WTC11 (cell line): ENCODE data around the gene DAPK1. TPM values are rescaled to one million over a fixed set of nuclear protein-coding genes. Genes with fewer than 3 reads are reported as not detected.

Experiments used
- ATAC-seq: fragments of 200-7000 bp; cut with Tn5 transposase; 2 replicates; pipeline ENCODE4 v1.10.0; 2021; ENCODE audit warnings: mild to moderate bottlenecking, moderate library complexity
- CTCF ChIA-PET: fragments of 300-600 bp; sonication (Branson Sonifier 250); formaldehyde crosslinking; loops from one replicate; lab custom pipeline; 2021; ENCODE audit warnings: antibody characterized with exemption; lab: Charles Lee
- POLR2A ChIA-PET: fragments of 350-600 bp; sonication (Branson Sonifier 250); formaldehyde crosslinking; loops from one replicate; lab custom pipeline; 2021; ENCODE audit warnings: antibody characterized with exemption; lab: Charles Lee
- DNase-seq: peaks from one replicate; pipeline ENCODE4 v3.0.0; 2021; ENCODE audit warnings: low spot score
- H3K27ac Mint-ChIP-seq: 2 replicates; pipeline ENCODE4 v1.8.0; 2021; ENCODE audit warnings: mixed read lengths
- H3K27me3 Mint-ChIP-seq: 2 replicates; pipeline ENCODE4 v1.8.0; 2021; ENCODE audit warnings: low read depth, mild to moderate bottlenecking, moderate library complexity, mixed read lengths
- H3K36me3 Mint-ChIP-seq: 2 replicates; pipeline ENCODE4 v1.8.0; 2021; ENCODE audit warnings: mixed read lengths
- H3K4me1 Mint-ChIP-seq: 2 replicates; pipeline ENCODE4 v1.8.0; 2022; ENCODE audit warnings: mixed read lengths
- H3K4me3 Mint-ChIP-seq: 2 replicates; pipeline ENCODE4 v1.8.0; 2021; ENCODE audit warnings: mild to moderate bottlenecking, moderate library complexity, mixed read lengths
- H3K9me3 Mint-ChIP-seq: 2 replicates; pipeline ENCODE4 v1.8.0; 2021; ENCODE audit warnings: mixed read lengths
- ATF1 ChIP-seq: sonication (generic); formaldehyde crosslinking; IDR thresholded peaks from 2 replicates; pipeline ENCODE4 v1.8.1; 2023; ENCODE audit warnings: mild to moderate bottlenecking, moderate library complexity, missing genetic modification reagents
- IRF2 ChIP-seq: sonication (generic); formaldehyde crosslinking; IDR thresholded peaks from 2 replicates; pipeline ENCODE4 v1.8.0; 2022; ENCODE audit warnings: low read depth, missing genetic modification reagents, borderline replicate concordance
- JAZF1 ChIP-seq: fragments of 250-450 bp; sonication (Bioruptor Pico); IDR thresholded peaks from 2 replicates; pipeline ENCODE4 v1.9.0; 2021; ENCODE audit warnings: moderate library complexity, mild to moderate bottlenecking, inconsistent platforms
- NR1H2 ChIP-seq: sonication (generic); formaldehyde crosslinking; IDR thresholded peaks from 2 replicates; pipeline ENCODE4 v1.9.0; 2021; ENCODE audit warnings: mild to moderate bottlenecking, moderate library complexity, missing genetic modification reagents
- SOX15 ChIP-seq: fragments of 250-450 bp; sonication (Bioruptor Pico); IDR thresholded peaks from 2 replicates; pipeline ENCODE4 v1.9.0; 2021; ENCODE audit warnings: mild to moderate bottlenecking
- total RNA-seq: library from RNA; stranded (reverse); gene quantifications from 3 replicates; pipeline ENCODE4 v1.2.3, GENCODE V29; 2021
- TF ChIP-seq, protein P1 (sequence below): sonication (generic); formaldehyde crosslinking; IDR thresholded peaks from 2 replicates; pipeline ENCODE4 v1.8.1; 2023; ENCODE audit warnings: mild to moderate bottlenecking, missing genetic modification reagents, moderate library complexity
- TF ChIP-seq, protein P2 (sequence below): sonication (generic); formaldehyde crosslinking; IDR thresholded peaks from 2 replicates; pipeline ENCODE4 v1.8.0; 2023; ENCODE audit warnings: missing genetic modification reagents, mild to moderate bottlenecking, borderline replicate concordance
- TF ChIP-seq, protein P3 (sequence below): sonication (generic); formaldehyde crosslinking; IDR thresholded peaks from 2 replicates; pipeline ENCODE4 v1.8.1; 2023; ENCODE audit warnings: mild to moderate bottlenecking, missing genetic modification reagents
- TF ChIP-seq, protein P4 (sequence below): fragments of 250-450 bp; sonication (Bioruptor Pico); IDR thresholded peaks from 2 replicates; pipeline ENCODE4 v2.1.2; 2022; ENCODE audit warnings: mild to moderate bottlenecking, moderate library complexity
- TF ChIP-seq, protein P5 (sequence below): sonication (generic); formaldehyde crosslinking; IDR thresholded peaks from 2 replicates; pipeline ENCODE4 v1.8.1; 2022; ENCODE audit warnings: mild to moderate bottlenecking, missing genetic modification reagents, moderate library complexity, borderline replicate concordance
- TF ChIP-seq, protein P6 (sequence below): sonication (generic); formaldehyde crosslinking; IDR thresholded peaks from 2 replicates; pipeline ENCODE4 v1.8.0; 2023; ENCODE audit warnings: mild to moderate bottlenecking, missing genetic modification reagents
- TF ChIP-seq, protein P7 (sequence below): sonication (generic); formaldehyde crosslinking; IDR thresholded peaks from 2 replicates; pipeline ENCODE4 v1.8.1; 2022; ENCODE audit warnings: missing genetic modification reagents, borderline replicate concordance

The DAPK1 gene
- total RNA-seq, 1 experiment from 2014 or later: 129 TPM

DNA sequence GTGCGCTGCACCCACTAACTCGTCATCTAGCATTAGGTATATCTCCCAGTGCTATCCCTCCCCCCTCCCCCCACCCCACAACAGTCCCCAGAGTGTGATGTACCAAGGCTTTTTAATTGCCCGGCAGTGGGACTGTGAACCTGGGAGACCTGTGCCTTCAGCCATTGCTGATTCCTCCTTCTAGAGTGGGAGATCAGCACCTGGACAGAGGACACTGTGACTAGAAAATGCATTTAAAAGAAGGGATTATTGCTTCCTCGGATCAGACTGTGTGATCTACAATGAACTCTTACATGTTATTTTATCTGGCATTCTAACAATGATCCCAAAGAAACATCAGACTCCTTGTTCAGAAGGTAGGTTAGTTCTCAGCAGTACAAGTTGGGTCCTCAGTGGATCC is 254.2 kb downstream of the DAPK1 start:
- no peaks in the 10 kb centered on the region for H3K27me3 Mint-ChIP-seq
- H3K36me3 Mint-ChIP-seq: peaks cover 7% of the 10 kb centered on the region
- H3K4me1 Mint-ChIP-seq: peaks cover 19% of the 10 kb centered on the region
- POLR2A ChIA-PET: no interaction called here
- no peak for ATAC-seq
- no peak for DNase-seq
- CTCF ChIA-PET: no interaction called here
- H3K27ac Mint-ChIP-seq: no peak overlapping the region
- peaks cover 30% of the 10 kb centered on the region for H3K9me3 Mint-ChIP-seq
- H3K4me3 Mint-ChIP-seq: no peak overlapping the region
- TF ChIP-seq, protein P1, sequence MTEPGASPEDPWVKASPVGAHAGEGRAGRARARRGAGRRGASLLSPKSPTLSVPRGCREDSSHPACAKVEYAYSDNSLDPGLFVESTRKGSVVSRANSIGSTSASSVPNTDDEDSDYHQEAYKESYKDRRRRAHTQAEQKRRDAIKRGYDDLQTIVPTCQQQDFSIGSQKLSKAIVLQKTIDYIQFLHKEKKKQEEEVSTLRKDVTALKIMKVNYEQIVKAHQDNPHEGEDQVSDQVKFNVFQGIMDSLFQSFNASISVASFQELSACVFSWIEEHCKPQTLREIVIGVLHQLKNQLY: no peak
- TF ChIP-seq ATF1 (CRISPR knock-in tag): no peak
- TF ChIP-seq, protein P2, sequence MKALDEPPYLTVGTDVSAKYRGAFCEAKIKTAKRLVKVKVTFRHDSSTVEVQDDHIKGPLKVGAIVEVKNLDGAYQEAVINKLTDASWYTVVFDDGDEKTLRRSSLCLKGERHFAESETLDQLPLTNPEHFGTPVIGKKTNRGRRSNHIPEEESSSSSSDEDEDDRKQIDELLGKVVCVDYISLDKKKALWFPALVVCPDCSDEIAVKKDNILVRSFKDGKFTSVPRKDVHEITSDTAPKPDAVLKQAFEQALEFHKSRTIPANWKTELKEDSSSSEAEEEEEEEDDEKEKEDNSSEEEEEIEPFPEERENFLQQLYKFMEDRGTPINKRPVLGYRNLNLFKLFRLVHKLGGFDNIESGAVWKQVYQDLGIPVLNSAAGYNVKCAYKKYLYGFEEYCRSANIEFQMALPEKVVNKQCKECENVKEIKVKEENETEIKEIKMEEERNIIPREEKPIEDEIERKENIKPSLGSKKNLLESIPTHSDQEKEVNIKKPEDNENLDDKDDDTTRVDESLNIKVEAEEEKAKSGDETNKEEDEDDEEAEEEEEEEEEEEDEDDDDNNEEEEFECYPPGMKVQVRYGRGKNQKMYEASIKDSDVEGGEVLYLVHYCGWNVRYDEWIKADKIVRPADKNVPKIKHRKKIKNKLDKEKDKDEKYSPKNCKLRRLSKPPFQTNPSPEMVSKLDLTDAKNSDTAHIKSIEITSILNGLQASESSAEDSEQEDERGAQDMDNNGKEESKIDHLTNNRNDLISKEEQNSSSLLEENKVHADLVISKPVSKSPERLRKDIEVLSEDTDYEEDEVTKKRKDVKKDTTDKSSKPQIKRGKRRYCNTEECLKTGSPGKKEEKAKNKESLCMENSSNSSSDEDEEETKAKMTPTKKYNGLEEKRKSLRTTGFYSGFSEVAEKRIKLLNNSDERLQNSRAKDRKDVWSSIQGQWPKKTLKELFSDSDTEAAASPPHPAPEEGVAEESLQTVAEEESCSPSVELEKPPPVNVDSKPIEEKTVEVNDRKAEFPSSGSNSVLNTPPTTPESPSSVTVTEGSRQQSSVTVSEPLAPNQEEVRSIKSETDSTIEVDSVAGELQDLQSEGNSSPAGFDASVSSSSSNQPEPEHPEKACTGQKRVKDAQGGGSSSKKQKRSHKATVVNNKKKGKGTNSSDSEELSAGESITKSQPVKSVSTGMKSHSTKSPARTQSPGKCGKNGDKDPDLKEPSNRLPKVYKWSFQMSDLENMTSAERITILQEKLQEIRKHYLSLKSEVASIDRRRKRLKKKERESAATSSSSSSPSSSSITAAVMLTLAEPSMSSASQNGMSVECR (CRISPR knock-in tag): no peak
- TF ChIP-seq, protein P3, sequence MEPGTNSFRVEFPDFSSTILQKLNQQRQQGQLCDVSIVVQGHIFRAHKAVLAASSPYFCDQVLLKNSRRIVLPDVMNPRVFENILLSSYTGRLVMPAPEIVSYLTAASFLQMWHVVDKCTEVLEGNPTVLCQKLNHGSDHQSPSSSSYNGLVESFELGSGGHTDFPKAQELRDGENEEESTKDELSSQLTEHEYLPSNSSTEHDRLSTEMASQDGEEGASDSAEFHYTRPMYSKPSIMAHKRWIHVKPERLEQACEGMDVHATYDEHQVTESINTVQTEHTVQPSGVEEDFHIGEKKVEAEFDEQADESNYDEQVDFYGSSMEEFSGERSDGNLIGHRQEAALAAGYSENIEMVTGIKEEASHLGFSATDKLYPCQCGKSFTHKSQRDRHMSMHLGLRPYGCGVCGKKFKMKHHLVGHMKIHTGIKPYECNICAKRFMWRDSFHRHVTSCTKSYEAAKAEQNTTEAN (CRISPR knock-in tag): no peak
- TF ChIP-seq, protein P4, sequence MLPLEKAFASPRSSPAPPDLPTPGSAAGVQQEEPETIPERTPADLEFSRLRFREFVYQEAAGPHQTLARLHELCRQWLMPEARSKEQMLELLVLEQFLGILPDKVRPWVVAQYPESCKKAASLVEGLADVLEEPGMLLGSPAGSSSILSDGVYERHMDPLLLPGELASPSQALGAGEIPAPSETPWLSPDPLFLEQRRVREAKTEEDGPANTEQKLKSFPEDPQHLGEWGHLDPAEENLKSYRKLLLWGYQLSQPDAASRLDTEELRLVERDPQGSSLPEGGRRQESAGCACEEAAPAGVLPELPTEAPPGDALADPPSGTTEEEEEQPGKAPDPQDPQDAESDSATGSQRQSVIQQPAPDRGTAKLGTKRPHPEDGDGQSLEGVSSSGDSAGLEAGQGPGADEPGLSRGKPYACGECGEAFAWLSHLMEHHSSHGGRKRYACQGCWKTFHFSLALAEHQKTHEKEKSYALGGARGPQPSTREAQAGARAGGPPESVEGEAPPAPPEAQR (CRISPR knock-in tag): no peak
- TF ChIP-seq, protein P5, sequence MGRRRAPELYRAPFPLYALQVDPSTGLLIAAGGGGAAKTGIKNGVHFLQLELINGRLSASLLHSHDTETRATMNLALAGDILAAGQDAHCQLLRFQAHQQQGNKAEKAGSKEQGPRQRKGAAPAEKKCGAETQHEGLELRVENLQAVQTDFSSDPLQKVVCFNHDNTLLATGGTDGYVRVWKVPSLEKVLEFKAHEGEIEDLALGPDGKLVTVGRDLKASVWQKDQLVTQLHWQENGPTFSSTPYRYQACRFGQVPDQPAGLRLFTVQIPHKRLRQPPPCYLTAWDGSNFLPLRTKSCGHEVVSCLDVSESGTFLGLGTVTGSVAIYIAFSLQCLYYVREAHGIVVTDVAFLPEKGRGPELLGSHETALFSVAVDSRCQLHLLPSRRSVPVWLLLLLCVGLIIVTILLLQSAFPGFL (CRISPR knock-in tag): no peak
- no peak for TF ChIP-seq IRF2
- TF ChIP-seq, protein P6, sequence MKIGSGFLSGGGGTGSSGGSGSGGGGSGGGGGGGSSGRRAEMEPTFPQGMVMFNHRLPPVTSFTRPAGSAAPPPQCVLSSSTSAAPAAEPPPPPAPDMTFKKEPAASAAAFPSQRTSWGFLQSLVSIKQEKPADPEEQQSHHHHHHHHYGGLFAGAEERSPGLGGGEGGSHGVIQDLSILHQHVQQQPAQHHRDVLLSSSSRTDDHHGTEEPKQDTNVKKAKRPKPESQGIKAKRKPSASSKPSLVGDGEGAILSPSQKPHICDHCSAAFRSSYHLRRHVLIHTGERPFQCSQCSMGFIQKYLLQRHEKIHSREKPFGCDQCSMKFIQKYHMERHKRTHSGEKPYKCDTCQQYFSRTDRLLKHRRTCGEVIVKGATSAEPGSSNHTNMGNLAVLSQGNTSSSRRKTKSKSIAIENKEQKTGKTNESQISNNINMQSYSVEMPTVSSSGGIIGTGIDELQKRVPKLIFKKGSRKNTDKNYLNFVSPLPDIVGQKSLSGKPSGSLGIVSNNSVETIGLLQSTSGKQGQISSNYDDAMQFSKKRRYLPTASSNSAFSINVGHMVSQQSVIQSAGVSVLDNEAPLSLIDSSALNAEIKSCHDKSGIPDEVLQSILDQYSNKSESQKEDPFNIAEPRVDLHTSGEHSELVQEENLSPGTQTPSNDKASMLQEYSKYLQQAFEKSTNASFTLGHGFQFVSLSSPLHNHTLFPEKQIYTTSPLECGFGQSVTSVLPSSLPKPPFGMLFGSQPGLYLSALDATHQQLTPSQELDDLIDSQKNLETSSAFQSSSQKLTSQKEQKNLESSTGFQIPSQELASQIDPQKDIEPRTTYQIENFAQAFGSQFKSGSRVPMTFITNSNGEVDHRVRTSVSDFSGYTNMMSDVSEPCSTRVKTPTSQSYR (CRISPR knock-in tag): no peak
- TF ChIP-seq, protein P7, sequence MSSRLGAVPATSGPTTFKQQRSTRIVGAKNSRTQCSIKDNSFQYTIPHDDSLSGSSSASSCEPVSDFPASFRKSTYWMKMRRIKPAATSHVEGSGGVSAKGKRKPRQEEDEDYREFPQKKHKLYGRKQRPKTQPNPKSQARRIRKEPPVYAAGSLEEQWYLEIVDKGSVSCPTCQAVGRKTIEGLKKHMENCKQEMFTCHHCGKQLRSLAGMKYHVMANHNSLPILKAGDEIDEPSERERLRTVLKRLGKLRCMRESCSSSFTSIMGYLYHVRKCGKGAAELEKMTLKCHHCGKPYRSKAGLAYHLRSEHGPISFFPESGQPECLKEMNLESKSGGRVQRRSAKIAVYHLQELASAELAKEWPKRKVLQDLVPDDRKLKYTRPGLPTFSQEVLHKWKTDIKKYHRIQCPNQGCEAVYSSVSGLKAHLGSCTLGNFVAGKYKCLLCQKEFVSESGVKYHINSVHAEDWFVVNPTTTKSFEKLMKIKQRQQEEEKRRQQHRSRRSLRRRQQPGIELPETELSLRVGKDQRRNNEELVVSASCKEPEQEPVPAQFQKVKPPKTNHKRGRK (CRISPR knock-in tag): no peak
- no peak for TF ChIP-seq JAZF1
- TF ChIP-seq SOX15 (CRISPR knock-in tag): no peak
- TF ChIP-seq NR1H2 (CRISPR knock-in tag): no peak
- TF ChIP-seq, all 79 proteins: peak for 0
